ENCODE results near the gene THBS2.

THBS2 gene

GRCh38 chr6:169227116-169227515, 26.5 kb downstream of the THBS2 start:
- no peak for TF ChIP-seq CTCF (IDR thresholded peaks at IDR 0.05; ENCODE audit: insufficient read depth, low read depth, low read length, missing control alignments)
- no peak for DNase-seq (ENCODE audit: low read depth)
- no peak overlapping the region for H3K4me3 ChIP-seq (ENCODE audit: low read length)

- no peak for TF ChIP-seq CTCF (IDR thresholded peaks at IDR 0.05; ENCODE audit: insufficient read depth, low read depth, low read length, missing control alignments)
- no peak for DNase-seq (ENCODE audit: low read depth)
- no peak overlapping the region for H3K4me3 ChIP-seq (ENCODE audit: low read length)
These were observed 27.8 kb downstream of the THBS2 start for GRCh38 chr6:169225887-169226286.

GRCh38 chr6:169225131-169225576, 28.5 kb downstream of the THBS2 start:
- H3K4me3 ChIP-seq (ENCODE audit: low read length), result no peak overlapping the region
- no peak for DNase-seq (ENCODE audit: low read depth)
- no peak for TF ChIP-seq CTCF (IDR thresholded peaks at IDR 0.05; ENCODE audit: insufficient read depth, low read depth, low read length, missing control alignments)

GRCh38 chr6:169224716-169225115, 28.9 kb downstream of the THBS2 start:
- TF ChIP-seq CTCF (IDR thresholded peaks at IDR 0.05; ENCODE audit: insufficient read depth, low read depth, low read length, missing control alignments), result no peak
- DNase-seq (ENCODE audit: low read depth), result no peak

GRCh38 chr6:169224185-169224695, 29.4 kb downstream of the THBS2 start:
- TF ChIP-seq CTCF (IDR thresholded peaks at IDR 0.05; ENCODE audit: insufficient read depth, low read depth, low read length, missing control alignments), result no peak
- H3K4me3 ChIP-seq (ENCODE audit: low read length), result no peak overlapping the region
- DNase-seq (ENCODE audit: low read depth), result peak; percentile 91

More at GRCh38 chr6:169224716-169225115, 28.9 kb downstream of the THBS2 start:
- H3K4me3 ChIP-seq (ENCODE audit: low read length), result no peak overlapping the region

- DNase-seq (ENCODE audit: low read depth), result no peak
- no peak overlapping the region for H3K4me3 ChIP-seq (ENCODE audit: low read length)
- TF ChIP-seq CTCF (IDR thresholded peaks at IDR 0.05; ENCODE audit: insufficient read depth, low read depth, low read length, missing control alignments), result no peak
These were observed 30.6 kb downstream of the THBS2 start for GRCh38 chr6:169223006-169223405.

GRCh38 chr6:169222126-169222525, 31.5 kb downstream of the THBS2 start:
- H3K4me3 ChIP-seq (ENCODE audit: low read length), result no peak overlapping the region
- no peak for DNase-seq (ENCODE audit: low read depth)
- no peak for TF ChIP-seq CTCF (IDR thresholded peaks at IDR 0.05; ENCODE audit: insufficient read depth, low read depth, low read length, missing control alignments)
